A673 (cell line): ENCODE measurements around the gene LSM10. TPM values are rescaled to one million over a fixed set of nuclear protein-coding genes. Genes with fewer than 3 reads are reported as not detected.

Experiments
- BruUV-seq: library from RNA; stranded (reverse); fragments of 400-500 nt; replicated peaks from 2 replicates; lab custom pipeline; 2021; lab: Mats Ljungman, UMichigan
- CTCF ChIA-PET: fragments of 300-600 bp; sonication (Branson Sonifier 250); formaldehyde crosslinking; loops from one replicate; lab custom pipeline; 2022; ENCODE audit warnings: antibody characterized with exemption; lab: Charles Lee
- POLR2A ChIA-PET: fragments of 300-600 bp; sonication (Branson Sonifier 250); formaldehyde crosslinking; loops from one replicate; lab custom pipeline; 2022; ENCODE audit warnings: antibody characterized with exemption; ENCODE audit not compliant: low non-redundant PET; lab: Charles Lee
- DNase-seq: peaks from one replicate; pipeline ENCODE4 v3.0.0-alpha.2; 2015; ENCODE audit warnings: low spot score
- H3K27ac ChIP-seq: fragments of 200-600 bp; sonication (generic); 2 replicates; pipeline ENCODE4 v1.5.1; 2016; ENCODE audit warnings: mixed run types, low read depth, mild to moderate bottlenecking, mixed read lengths, antibody characterized with exemption, low read length; ENCODE audit not compliant: poor library complexity, severe bottlenecking
- H3K27me3 ChIP-seq: fragments of 200-600 bp; sonication (generic); replicated peaks from 2 replicates; pipeline ENCODE4 v1.6.1; 2017; ENCODE audit warnings: mixed run types, low read depth, mild to moderate bottlenecking, mixed read lengths, antibody characterized with exemption, low read length; ENCODE audit not compliant: insufficient read depth, poor library complexity
- H3K36me3 ChIP-seq: fragments of 200-600 bp; sonication (generic); 2 replicates; pipeline ENCODE4 v1.6.1; 2016; ENCODE audit warnings: mixed run types, mild to moderate bottlenecking, mixed read lengths, antibody characterized with exemption, low read length; ENCODE audit not compliant: insufficient read depth, poor library complexity, severe bottlenecking
- H3K4me1 ChIP-seq: fragments of 200-600 bp; sonication (generic); 2 replicates; pipeline ENCODE4 v1.6.1; 2017; ENCODE audit warnings: mixed run types, mild to moderate bottlenecking, mixed read lengths, antibody characterized with exemption, low read length; ENCODE audit not compliant: insufficient read depth, poor library complexity, severe bottlenecking
- H3K4me3 ChIP-seq: fragments of 200-600 bp; sonication (generic); 2 replicates; pipeline ENCODE4 v1.5.1; 2016; ENCODE audit warnings: low read depth, mixed run types, mild to moderate bottlenecking, mixed read lengths, low read length; ENCODE audit not compliant: poor library complexity, severe bottlenecking
- H3K9me3 ChIP-seq: fragments of 200-600 bp; sonication (generic); 2 replicates; pipeline ENCODE4 v1.6.1; 2016; ENCODE audit warnings: mixed run types, low read depth, mild to moderate bottlenecking, mixed read lengths, antibody characterized with exemption, low read length; ENCODE audit not compliant: poor library complexity, severe bottlenecking
- CTCF ChIP-seq: fragments of 300-800, 200-600 bp; sonication (generic); conservative IDR thresholded peaks from 2 replicates; pipeline ENCODE4 v1.5.1; 2017; ENCODE audit warnings: low read depth, mild to moderate bottlenecking, antibody characterized with exemption, low read length, moderate library complexity, mixed read lengths
- EZH2 ChIP-seq: fragments of 200-600 bp; sonication (generic); IDR thresholded peaks from 2 replicates; pipeline ENCODE4 v1.6.1; 2017; ENCODE audit warnings: borderline replicate concordance, low read depth, mild to moderate bottlenecking, mixed read lengths, antibody characterized with exemption, low read length; ENCODE audit not compliant: poor library complexity, severe bottlenecking
- intact Hi-C: fragments of 100-400 bp; cut with micrococcal nuclease; formaldehyde crosslinking; loops from one replicate; pipeline ENCODE4 v1.10.0; 2022; ENCODE audit not compliant: unreplicated experiment
- total RNA-seq: library from RNA; stranded (reverse); gene quantifications from 2 replicates; pipeline ENCODE4 v1.2.3, GENCODE V29; 2021

Gene LSM10
- total RNA-seq, 1 experiment from 2014 or later, result 68.0 TPM

GRCh38 chr1:36446271-36446670 lies 48.6 kb upstream of the LSM10 start:
- Histone ChIP-seq H3K9me3 (no peaks in the 10 kb centered on the region), H3K4me1 (peaks cover 12% of the 10 kb centered on the region), H3K27ac (no peak overlapping the region), H3K36me3 (no peaks in the 10 kb centered on the region), H3K4me3 (no peak overlapping the region), H3K27me3 (no peaks in the 10 kb centered on the region)
- TF ChIP-seq CTCF (peak; percentile 70), EZH2 (no peak)
- BruUV-seq, result no TSS peak
- POLR2A ChIA-PET, result interaction anchor here (0.6 kb wide), 1 partner anchor 34 kb away, joined by 15 read pairs; no protein-coding TSS in a partner anchor
- DNase-seq, result peak; percentile 65
- CTCF ChIA-PET, result no interaction called here
- intact Hi-C loops, result no loop called here

GRCh38 chr1:36443297-36443696 lies 45.6 kb upstream of the LSM10 start:
- POLR2A ChIA-PET, result no interaction called here
- Histone ChIP-seq H3K4me3 (no peak overlapping the region), H3K27ac (no peak overlapping the region), H3K4me1 (peaks cover under 1% of the 10 kb centered on the region), H3K36me3 (no peaks in the 10 kb centered on the region), H3K27me3 (no peaks in the 10 kb centered on the region), H3K9me3 (no peaks in the 10 kb centered on the region)
- CTCF ChIA-PET, result no interaction called here
- DNase-seq, result no peak
- BruUV-seq, result no TSS peak
- TF ChIP-seq CTCF, result no peak
- no peak for TF ChIP-seq EZH2
- intact Hi-C loops, result no loop called here

GRCh38 chr1:36442337-36442736 lies 44.6 kb upstream of the LSM10 start:
- no peaks in the 10 kb centered on the region for H3K4me1 ChIP-seq
- H3K27ac ChIP-seq, result no peak overlapping the region
- no TSS peak for BruUV-seq
- H3K4me3 ChIP-seq, result no peak overlapping the region
- ChIA-PET CTCF (no interaction called here), POLR2A (no interaction called here)
- H3K27me3 ChIP-seq, result no peaks in the 10 kb centered on the region
- H3K36me3 ChIP-seq, result no peaks in the 10 kb centered on the region
- no peak for TF ChIP-seq CTCF
- no peak for TF ChIP-seq EZH2
- no peak for DNase-seq
- H3K9me3 ChIP-seq, result no peaks in the 10 kb centered on the region
- intact Hi-C loops, result no loop called here
